Measurements from ENCODE around the gene PIK3R4.

PIK3R4 gene

DNA sequence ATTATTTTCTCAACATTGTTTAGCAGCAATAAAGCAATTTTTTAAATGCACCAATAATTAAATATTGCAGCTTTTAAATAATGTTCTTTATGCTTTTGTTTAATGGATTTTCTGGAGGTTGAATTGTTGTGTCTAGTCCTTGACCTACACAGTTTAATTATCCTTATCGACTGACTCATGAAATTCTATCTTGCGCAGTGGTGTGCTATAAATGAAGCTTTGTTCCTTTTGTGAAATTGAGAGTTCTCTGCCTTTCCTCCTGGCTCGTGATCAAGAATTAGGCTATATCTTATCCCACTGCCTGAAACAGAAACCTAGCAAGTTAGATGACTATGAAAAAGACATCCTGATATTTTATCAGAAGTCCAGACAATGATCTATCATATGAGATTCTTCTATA, 37.0 kb upstream of the PIK3R4 start:
- peak; percentile 5 for DNase-seq (ENCODE audit: low read depth, low spot score)
- TF ChIP-seq, protein P1, sequence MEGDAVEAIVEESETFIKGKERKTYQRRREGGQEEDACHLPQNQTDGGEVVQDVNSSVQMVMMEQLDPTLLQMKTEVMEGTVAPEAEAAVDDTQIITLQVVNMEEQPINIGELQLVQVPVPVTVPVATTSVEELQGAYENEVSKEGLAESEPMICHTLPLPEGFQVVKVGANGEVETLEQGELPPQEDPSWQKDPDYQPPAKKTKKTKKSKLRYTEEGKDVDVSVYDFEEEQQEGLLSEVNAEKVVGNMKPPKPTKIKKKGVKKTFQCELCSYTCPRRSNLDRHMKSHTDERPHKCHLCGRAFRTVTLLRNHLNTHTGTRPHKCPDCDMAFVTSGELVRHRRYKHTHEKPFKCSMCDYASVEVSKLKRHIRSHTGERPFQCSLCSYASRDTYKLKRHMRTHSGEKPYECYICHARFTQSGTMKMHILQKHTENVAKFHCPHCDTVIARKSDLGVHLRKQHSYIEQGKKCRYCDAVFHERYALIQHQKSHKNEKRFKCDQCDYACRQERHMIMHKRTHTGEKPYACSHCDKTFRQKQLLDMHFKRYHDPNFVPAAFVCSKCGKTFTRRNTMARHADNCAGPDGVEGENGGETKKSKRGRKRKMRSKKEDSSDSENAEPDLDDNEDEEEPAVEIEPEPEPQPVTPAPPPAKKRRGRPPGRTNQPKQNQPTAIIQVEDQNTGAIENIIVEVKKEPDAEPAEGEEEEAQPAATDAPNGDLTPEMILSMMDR (IDR thresholded peaks at IDR 0.05; ENCODE audit: low read depth, low read length) = no peak
- H3K4me3 ChIP-seq (ENCODE audit: low read depth, low read length) = no peak overlapping the region
- in situ Hi-C loops (cut with HindIII; ENCODE audit: low sequenced_read_pairs) = no loop called here

DNA sequence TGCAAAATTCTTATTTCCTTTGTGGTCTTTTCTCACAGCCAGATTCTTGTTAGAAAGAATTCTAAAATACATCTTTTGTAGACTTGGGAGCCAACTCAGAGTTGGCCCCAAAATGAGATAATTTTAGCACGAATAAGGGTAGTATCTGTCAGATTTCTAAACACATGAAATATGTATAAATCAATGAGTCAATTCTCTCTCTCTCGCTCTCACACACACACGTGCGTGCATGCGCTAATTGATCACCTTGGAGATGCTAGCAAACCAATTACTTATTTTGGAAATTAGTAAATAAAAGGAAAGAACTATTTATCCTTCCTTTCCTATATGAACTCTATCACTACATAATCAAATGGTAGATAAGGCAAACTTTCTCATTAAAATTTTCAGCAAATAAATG, 32.9 kb upstream of the PIK3R4 start:
- DNase-seq (ENCODE audit: low read depth, low spot score) = no peak
- no peak overlapping the region for H3K4me3 ChIP-seq (ENCODE audit: low read depth, low read length)
- TF ChIP-seq, protein P1 (IDR thresholded peaks at IDR 0.05; ENCODE audit: low read depth, low read length) = no peak
- in situ Hi-C loops (cut with HindIII; ENCODE audit: low sequenced_read_pairs) = no loop called here

DNA sequence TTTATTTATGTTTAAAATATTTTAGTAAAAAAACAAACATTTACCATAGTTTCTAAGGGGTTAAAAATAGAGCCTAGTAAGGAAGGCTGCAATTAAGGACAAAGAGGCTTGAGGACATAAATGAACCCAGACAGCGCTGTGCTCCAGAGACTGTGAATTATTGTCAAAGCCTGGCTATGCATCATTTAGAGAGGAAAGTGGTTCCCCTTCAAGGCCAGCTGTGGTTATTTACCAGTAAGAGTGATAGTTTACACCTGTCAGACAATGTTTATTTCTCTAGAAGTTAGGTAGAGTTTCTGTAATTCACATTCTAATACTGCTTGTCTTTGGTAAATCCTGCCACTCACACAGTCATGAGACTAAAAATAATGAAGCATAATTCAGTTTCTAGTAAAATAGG, 32.4 kb upstream of the PIK3R4 start:
- in situ Hi-C loops (cut with HindIII; ENCODE audit: low sequenced_read_pairs) = no loop called here
- TF ChIP-seq, protein P1 (IDR thresholded peaks at IDR 0.05; ENCODE audit: low read depth, low read length) = no peak
- H3K4me3 ChIP-seq (ENCODE audit: low read depth, low read length) = no peak overlapping the region
- no peak for DNase-seq (ENCODE audit: low read depth, low spot score)

DNA sequence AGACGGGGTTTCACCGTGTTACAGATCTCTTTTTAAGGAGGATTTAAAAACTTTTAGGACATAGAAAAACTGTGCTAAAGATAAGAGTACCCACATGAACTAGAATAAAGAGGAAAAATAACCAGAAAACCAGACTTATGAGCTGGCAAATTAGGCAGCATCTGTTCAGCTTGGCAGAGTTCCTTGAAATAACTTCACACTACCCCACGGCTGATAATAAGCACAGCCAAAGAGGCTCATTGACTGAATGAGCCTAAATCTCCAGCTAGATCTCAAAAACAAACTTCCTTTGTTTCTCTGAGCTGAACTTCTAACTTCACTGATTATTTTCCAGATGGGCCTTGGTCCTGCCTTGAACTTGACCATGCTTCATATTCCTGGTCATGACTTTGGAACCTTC, 26.7 kb upstream of the PIK3R4 start:
- in situ Hi-C loops (cut with HindIII; ENCODE audit: low sequenced_read_pairs) = no loop called here
- H3K4me3 ChIP-seq (ENCODE audit: low read depth, low read length) = no peak overlapping the region
- DNase-seq (ENCODE audit: low read depth, low spot score) = peak; percentile 16
- TF ChIP-seq, protein P1 (IDR thresholded peaks at IDR 0.05; ENCODE audit: low read depth, low read length) = no peak

DNA sequence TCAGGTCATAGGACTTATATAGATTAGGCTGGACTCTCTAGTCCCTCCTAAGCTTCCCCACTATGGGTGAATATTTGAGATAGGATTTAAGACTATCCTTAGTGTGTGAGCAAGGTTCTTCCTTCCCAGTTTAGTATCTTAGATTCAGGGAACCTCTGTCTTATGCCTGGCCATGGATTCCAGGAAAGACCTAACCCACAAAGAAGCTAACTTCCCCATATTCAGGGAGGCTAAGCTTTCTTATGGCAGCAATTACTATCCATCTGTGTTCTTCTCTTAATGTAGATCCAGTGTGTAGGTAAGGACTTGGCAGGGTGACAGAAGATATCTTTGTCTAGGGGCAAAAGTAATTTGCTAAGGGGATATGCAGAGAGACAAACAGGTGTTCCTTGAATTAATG, 25.5 kb upstream of the PIK3R4 start:
- TF ChIP-seq, protein P1 (IDR thresholded peaks at IDR 0.05; ENCODE audit: low read depth, low read length) = no peak
- H3K4me3 ChIP-seq (ENCODE audit: low read depth, low read length) = no peak overlapping the region
- DNase-seq (ENCODE audit: low read depth, low spot score) = no peak
- in situ Hi-C loops (cut with HindIII; ENCODE audit: low sequenced_read_pairs) = no loop called here

DNA sequence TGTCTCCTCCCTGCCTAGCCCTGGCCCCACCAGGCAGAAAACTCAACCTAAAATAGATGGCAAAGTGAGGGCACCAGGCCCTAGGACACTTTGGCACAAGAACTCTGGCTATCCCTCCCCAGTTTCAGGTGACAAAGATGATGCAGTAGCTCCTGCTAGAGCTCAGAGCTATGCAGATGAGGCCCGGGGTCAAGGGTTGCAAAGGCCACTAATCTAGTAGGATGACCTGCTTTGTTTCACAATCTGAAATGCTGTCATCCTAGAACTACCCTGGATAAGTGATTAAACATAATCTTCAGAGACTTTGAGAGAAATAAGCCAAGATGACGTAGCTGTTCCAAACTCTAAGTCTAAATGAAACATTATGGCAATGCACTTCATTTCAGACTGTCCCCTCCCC, 24.0 kb upstream of the PIK3R4 start:
- in situ Hi-C loops (cut with HindIII; ENCODE audit: low sequenced_read_pairs) = no loop called here
- H3K4me3 ChIP-seq (ENCODE audit: low read depth, low read length) = no peak overlapping the region
- no peak for DNase-seq (ENCODE audit: low read depth, low spot score)
- TF ChIP-seq, protein P1 (IDR thresholded peaks at IDR 0.05; ENCODE audit: low read depth, low read length) = no peak

DNA sequence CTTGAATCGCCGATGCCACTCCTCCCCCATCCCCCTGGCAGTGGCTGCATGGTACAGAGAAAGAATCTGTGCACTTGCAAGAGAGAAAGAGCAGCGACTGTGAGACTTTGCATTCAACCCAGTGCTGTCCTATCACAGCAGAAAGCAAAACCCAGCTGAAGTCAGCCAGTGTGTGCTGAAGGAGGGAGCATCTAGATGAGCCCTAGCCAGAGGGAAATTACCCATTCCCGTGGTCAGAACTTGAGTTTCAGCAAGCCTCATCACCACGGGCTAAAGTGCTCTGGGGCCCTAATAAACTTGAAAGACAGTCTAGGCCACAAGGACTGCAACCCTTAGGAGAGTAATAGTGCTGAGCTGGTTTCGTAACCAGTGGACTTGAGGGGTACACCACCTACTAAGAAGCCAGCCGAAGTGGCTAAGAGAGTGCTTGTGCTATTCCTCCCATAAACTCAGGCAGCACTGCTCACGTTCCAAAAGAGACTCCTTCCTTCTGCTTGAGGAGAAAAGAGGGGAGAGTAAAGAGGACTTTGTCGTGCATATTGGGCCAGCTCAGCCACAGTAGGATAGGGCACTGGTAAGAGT, 15.2 kb upstream of the PIK3R4 start:
- H3K4me3 ChIP-seq (ENCODE audit: low read depth, low read length) = no peak overlapping the region
- DNase-seq (ENCODE audit: low read depth, low spot score) = no peak
- in situ Hi-C loops (cut with HindIII; ENCODE audit: low sequenced_read_pairs) = no loop called here
- TF ChIP-seq, protein P1 (IDR thresholded peaks at IDR 0.05; ENCODE audit: low read depth, low read length) = no peak
